ENCODE data around the gene BICC1. TPM values are rescaled to one million over a fixed set of nuclear protein-coding genes. Genes with fewer than 3 reads are reported as not detected.

BICC1 gene
- total RNA-seq, 1 donor from 2014 or later = 41.0 TPM

DNA sequence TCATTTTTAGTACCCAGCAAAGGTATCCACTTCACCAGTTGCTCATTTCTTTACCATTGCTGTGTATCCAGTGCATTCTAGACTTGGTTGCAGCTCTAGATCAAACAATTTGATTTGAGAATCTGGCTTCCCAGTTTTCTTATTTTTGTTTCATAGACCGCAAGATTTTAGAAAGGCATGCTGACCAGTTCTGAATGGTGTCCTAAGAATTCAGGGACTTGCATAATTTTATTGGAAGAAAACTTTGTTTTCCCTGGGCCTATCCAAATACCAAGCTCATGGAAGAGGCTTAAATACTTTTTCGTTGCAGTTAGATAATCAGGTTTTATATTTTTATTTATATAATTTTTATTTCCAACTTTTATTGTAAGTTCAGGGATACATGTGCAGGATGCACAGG lies 58.3 kb downstream of the BICC1 start:
- Mint-ChIP-seq H3K27me3 (ENCODE audit: unreplicated experiment) (no peaks in the 10 kb centered on the region), H3K4me3 (ENCODE audit: unreplicated experiment) (no peak overlapping the region), H3K27ac (ENCODE audit: unreplicated experiment) (no peak overlapping the region), H3K9me3 (ENCODE audit: unreplicated experiment) (peaks cover 17% of the 10 kb centered on the region), H3K4me1 (ENCODE audit: unreplicated experiment) (peaks cover 50% of the 10 kb centered on the region), H3K36me3 (ENCODE audit: unreplicated experiment) (peaks cover 26% of the 10 kb centered on the region)
- DNase-seq (ENCODE audit: extremely low spot score, unreplicated experiment) = no peak
- TF ChIP-seq, protein P1, sequence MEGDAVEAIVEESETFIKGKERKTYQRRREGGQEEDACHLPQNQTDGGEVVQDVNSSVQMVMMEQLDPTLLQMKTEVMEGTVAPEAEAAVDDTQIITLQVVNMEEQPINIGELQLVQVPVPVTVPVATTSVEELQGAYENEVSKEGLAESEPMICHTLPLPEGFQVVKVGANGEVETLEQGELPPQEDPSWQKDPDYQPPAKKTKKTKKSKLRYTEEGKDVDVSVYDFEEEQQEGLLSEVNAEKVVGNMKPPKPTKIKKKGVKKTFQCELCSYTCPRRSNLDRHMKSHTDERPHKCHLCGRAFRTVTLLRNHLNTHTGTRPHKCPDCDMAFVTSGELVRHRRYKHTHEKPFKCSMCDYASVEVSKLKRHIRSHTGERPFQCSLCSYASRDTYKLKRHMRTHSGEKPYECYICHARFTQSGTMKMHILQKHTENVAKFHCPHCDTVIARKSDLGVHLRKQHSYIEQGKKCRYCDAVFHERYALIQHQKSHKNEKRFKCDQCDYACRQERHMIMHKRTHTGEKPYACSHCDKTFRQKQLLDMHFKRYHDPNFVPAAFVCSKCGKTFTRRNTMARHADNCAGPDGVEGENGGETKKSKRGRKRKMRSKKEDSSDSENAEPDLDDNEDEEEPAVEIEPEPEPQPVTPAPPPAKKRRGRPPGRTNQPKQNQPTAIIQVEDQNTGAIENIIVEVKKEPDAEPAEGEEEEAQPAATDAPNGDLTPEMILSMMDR (IDR thresholded peaks at IDR 0.05) = no peak

DNA sequence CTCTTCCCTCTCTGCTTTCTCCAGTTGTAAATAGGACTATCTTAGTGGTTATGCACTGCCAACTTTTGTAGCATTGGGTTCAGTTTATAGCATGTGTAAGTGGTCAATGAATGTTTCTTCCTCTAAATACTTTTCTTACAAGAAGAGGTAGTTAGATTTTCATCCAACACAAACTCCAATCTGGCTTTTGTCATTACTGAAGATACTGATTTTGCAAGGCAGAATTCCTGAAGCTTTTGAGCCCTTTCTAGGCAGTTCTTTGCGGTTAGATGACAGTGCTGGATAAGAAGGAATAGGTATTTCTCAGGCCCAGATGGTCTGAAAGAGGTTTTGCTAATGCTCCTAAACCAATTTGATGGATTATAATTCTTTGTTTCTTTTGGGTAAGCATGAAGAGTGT lies 60.5 kb downstream of the BICC1 start:
- Mint-ChIP-seq H3K27ac (ENCODE audit: unreplicated experiment) (no peak overlapping the region), H3K9me3 (ENCODE audit: unreplicated experiment) (peaks cover 17% of the 10 kb centered on the region), H3K4me1 (ENCODE audit: unreplicated experiment) (peaks cover 68% of the 10 kb centered on the region), H3K36me3 (ENCODE audit: unreplicated experiment) (peaks cover 26% of the 10 kb centered on the region), H3K4me3 (ENCODE audit: unreplicated experiment) (no peak overlapping the region), H3K27me3 (ENCODE audit: unreplicated experiment) (no peaks in the 10 kb centered on the region)
- no peak for DNase-seq (ENCODE audit: extremely low spot score, unreplicated experiment)
- TF ChIP-seq, protein P1 (IDR thresholded peaks at IDR 0.05) = no peak

DNA sequence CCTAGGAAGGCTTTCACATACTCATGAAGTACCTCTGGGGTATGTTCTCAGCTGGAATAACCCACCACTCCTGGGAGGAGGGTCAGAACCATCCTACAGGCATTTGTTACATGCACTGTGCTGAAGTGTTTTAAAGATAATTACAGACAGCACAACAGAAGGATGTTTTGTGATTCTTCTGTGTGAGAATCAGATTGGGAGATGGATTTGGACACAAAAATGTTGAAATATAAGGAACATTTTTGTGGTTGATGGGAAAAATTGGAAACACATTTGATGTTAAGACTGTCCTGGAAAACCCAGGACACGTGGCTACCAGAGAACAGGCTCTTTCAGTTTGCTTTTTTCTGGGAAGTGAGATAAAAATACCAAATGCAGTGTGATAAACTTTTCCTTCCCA lies 61.4 kb downstream of the BICC1 start:
- no peaks in the 10 kb centered on the region for H3K27me3 Mint-ChIP-seq (ENCODE audit: unreplicated experiment)
- peaks cover 17% of the 10 kb centered on the region for H3K9me3 Mint-ChIP-seq (ENCODE audit: unreplicated experiment)
- peak overlapping the region; percentile 78 for H3K27ac Mint-ChIP-seq (ENCODE audit: unreplicated experiment)
- peak overlapping the region; percentile 23 for H3K4me3 Mint-ChIP-seq (ENCODE audit: unreplicated experiment)
- H3K4me1 Mint-ChIP-seq (ENCODE audit: unreplicated experiment) = peaks cover 70% of the 10 kb centered on the region
- H3K36me3 Mint-ChIP-seq (ENCODE audit: unreplicated experiment) = peaks cover 22% of the 10 kb centered on the region
- TF ChIP-seq, protein P1 (IDR thresholded peaks at IDR 0.05) = no peak
- no peak for DNase-seq (ENCODE audit: extremely low spot score, unreplicated experiment)

DNA sequence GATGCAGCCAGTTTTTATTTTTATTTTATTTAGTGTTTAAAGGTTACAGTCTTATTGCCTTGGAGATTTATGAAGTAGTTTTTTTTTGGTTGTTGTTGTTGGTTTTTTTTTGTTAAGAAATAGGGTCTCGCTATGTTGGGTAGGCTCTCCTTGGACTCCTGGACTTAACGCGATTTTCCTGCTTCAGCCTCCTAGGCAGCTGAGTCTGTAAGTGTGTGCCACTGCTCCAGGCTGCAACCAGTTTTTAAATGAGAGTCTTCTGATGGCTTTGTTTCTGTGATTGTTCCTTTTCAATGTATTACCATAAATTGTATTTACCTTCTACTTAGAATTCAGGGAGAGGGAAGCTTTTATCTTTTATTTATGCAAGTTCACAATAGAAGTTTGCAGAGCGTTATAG lies 62.8 kb downstream of the BICC1 start:
- DNase-seq (ENCODE audit: extremely low spot score, unreplicated experiment) = no peak
- peaks cover 10% of the 10 kb centered on the region for H3K9me3 Mint-ChIP-seq (ENCODE audit: unreplicated experiment)
- peaks cover 77% of the 10 kb centered on the region for H3K4me1 Mint-ChIP-seq (ENCODE audit: unreplicated experiment)
- TF ChIP-seq, protein P1 (IDR thresholded peaks at IDR 0.05) = no peak
- H3K4me3 Mint-ChIP-seq (ENCODE audit: unreplicated experiment) = peak overlapping the region; percentile 14
- peak overlapping the region; percentile 42 for H3K27ac Mint-ChIP-seq (ENCODE audit: unreplicated experiment)
- peaks cover 14% of the 10 kb centered on the region for H3K36me3 Mint-ChIP-seq (ENCODE audit: unreplicated experiment)
- no peaks in the 10 kb centered on the region for H3K27me3 Mint-ChIP-seq (ENCODE audit: unreplicated experiment)

DNA sequence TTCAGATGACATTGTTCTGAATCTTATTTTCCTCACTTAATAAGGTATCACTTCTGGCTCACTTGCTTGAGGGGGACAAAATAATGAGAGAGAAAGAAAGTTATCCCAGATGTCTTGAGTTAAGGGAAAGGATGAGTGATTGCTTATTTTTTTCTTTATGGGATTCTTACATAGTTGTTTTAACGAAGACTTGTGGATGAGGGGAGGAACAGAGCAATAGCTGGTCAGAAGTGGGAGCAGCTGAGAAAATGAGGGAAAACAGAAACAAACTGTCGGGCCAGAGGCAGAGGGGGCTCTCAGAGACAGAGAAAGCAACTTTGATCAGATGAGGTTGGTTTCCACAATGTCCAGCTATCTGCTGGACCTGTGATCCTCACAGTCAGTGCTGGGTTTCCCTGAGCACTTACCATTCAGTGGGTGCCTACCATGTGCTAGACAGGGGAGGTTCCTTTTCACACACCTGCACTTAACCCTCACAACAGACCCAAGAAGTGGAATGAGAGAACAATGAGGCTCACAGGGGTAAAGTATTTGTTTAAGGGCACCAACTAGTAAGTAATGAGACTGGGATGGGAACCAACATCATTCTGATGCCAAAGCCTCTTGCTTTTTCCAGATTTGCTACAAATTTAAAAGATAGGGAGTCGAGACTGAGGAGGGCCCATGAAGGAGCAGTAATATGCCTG lies 64.2 kb downstream of the BICC1 start:
- DNase-seq (ENCODE audit: extremely low spot score, unreplicated experiment) = no peak
- peaks cover 79% of the 10 kb centered on the region for H3K4me1 Mint-ChIP-seq (ENCODE audit: unreplicated experiment)
- TF ChIP-seq, protein P1 (IDR thresholded peaks at IDR 0.05) = no peak
- peak overlapping the region; percentile 46 for H3K4me3 Mint-ChIP-seq (ENCODE audit: unreplicated experiment)
- H3K27me3 Mint-ChIP-seq (ENCODE audit: unreplicated experiment) = no peaks in the 10 kb centered on the region
- H3K27ac Mint-ChIP-seq (ENCODE audit: unreplicated experiment) = peak overlapping the region; percentile 87
- peaks cover 6% of the 10 kb centered on the region for H3K36me3 Mint-ChIP-seq (ENCODE audit: unreplicated experiment)
- peaks cover 6% of the 10 kb centered on the region for H3K9me3 Mint-ChIP-seq (ENCODE audit: unreplicated experiment)

All from osteocyte (in vitro differentiated cells).